H1 (cell line): ENCODE results near the gene PGF. TPM values are rescaled to one million over a fixed set of nuclear protein-coding genes. Genes with fewer than 3 reads are reported as not detected.

Experiments used
- ATF3 ChIP-seq: IDR thresholded peaks from 2 replicates; pipeline ENCODE4 v1.6.1; 2011; ENCODE audit warnings: low read depth, mild to moderate bottlenecking, low read length; ENCODE audit not compliant: insufficient read depth
- MAX ChIP-seq: IDR thresholded peaks from 2 replicates; pipeline ENCODE4 v1.6.1; 2012; ENCODE audit warnings: inconsistent platforms
- USF2 ChIP-seq: IDR thresholded peaks from 2 replicates; pipeline ENCODE4 v1.6.1; 2011; ENCODE audit warnings: low read length, improper control_type of control experiment
- polyA plus RNA-seq, 7 experiments: library from polyadenylated mRNA; depleted of rRNA in 3 of 7; stranded (reverse) in 5 of 7; unstranded in 2 of 7; fragments of >200 nt in 5 of 7; fragments of 200-250 nt in 2 of 7; gene quantifications; 1 replicate in 5 of 7; 2 replicates in 1 of 7; 4 replicates in 1 of 7; pipeline versions ENCODE4 v1.2.1 to v1.2.3, GENCODE V29; 2011 to 2013; ENCODE audit warnings: missing spikeins in 2 of 7, mixed read lengths in 2 of 7
- total RNA-seq: library from RNA; stranded (reverse); fragmentation: NEBNext Ultra II Directional; extraction: Animal tissue kit (Norgen Biotek cat#: 25700); gene quantifications from 2 replicates; pipeline ENCODE4 v1.2.1, GENCODE V29; 2021

The PGF gene
- total and polyA plus RNA-seq, 2 of the 8 experiments (the other 6 are each of a cell fraction or from before 2014, with no cell fraction given): 2.1 to 4.1 TPM

- TF ChIP-seq ATF3 (no peak), USF2 (no peak), MAX (no peak)
Measured at GRCh38 chr14:74897642-74898041, 57.8 kb downstream of the PGF start (continued).
